Endothelial cell of umbilical vein (primary cell): ENCODE measurements around the gene PLK5. TPM values are rescaled to one million over a fixed set of nuclear protein-coding genes. Genes with fewer than 3 reads are reported as not detected.

ENCODE experiments used
- BruUV-seq: library from RNA; stranded (reverse); fragments of 400-500 nt; replicated peaks from 2 replicates; lab custom pipeline; 2021; lab: Mats Ljungman, UMichigan
- CTCF ChIA-PET: fragments of 300-600, 350-600 bp; sonication (Branson Sonifier 250); formaldehyde crosslinking; loops from one replicate; lab custom pipeline; 2021; ENCODE audit warnings: antibody characterized with exemption, inconsistent platforms; lab: Charles Lee
- POLR2A ChIA-PET: fragments of 300-600, 350-600 bp; sonication (Branson Sonifier 250); formaldehyde crosslinking; loops from one replicate; lab custom pipeline; 2021; ENCODE audit warnings: antibody characterized with exemption, inconsistent platforms; lab: Charles Lee
- DNase-seq: peaks from one replicate; pipeline ENCODE4 v3.0.0-alpha.2; 2011; ENCODE audit warnings: low read depth, low spot score
- FAIRE-seq: peaks from 2 replicates; lab custom pipeline; 2011; peaks lifted over from hg19 to GRCh38; lab: Jason Lieb, UNC
- H2AFZ ChIP-seq: 2 replicates; pipeline ENCODE4 v1.6.0; 2012; ENCODE audit warnings: low read depth, low read length, control low read depth, inconsistent platforms
- H3K27ac ChIP-seq: 2 replicates; pipeline ENCODE4 v1.5.1; 2011; ENCODE audit warnings: low read depth, mild to moderate bottlenecking, control low read depth, low read length, moderate library complexity; ENCODE audit not compliant: insufficient read depth
- H3K27me3 ChIP-seq, 2 experiments: 2 replicates each; pipeline versions ENCODE4 v1.6.0 to v1.6.1; 2011; ENCODE audit warnings: low read length in 2 of 2, mixed read lengths in 1 of 2; ENCODE audit not compliant: control insufficient read depth in 2 of 2, insufficient read depth in 2 of 2
- H3K36me3 ChIP-seq, 2 experiments: 2 replicates in 1 of 2; 3 replicates in 1 of 2; pipeline ENCODE4 v1.5.1; 2011; ENCODE audit warnings: low read length in 2 of 2, mild to moderate bottlenecking in 1 of 2, moderate library complexity in 1 of 2; ENCODE audit not compliant: control insufficient read depth in 2 of 2, insufficient read depth in 2 of 2; ENCODE audit errors: extremely low read depth in 1 of 2
- H3K4me1 ChIP-seq: 3 replicates; pipeline ENCODE4 v1.5.1; 2011; ENCODE audit warnings: mild to moderate bottlenecking, low read length; ENCODE audit not compliant: control insufficient read depth, insufficient read depth; ENCODE audit errors: extremely low read depth
- H3K4me2 ChIP-seq: 2 replicates; pipeline ENCODE4 v1.6.1; 2011; ENCODE audit warnings: low read length, control low read depth, mixed read lengths; ENCODE audit not compliant: insufficient read depth
- H3K4me3 ChIP-seq, 3 experiments: fragments of 200-600 bp in 1 of 3; sonication (generic), shearing (Covaris generic) in 1 of 3; replicated peaks in 1 of 3; 2 replicates each; pipeline ENCODE4 v1.5.1; 2011 to 2016; ENCODE audit warnings: control low read depth in 3 of 3, low read length in 3 of 3, mild to moderate bottlenecking in 2 of 3, inconsistent platforms in 1 of 3, low read depth in 1 of 3, moderate library complexity in 1 of 3; ENCODE audit not compliant: insufficient read depth in 1 of 3
- H3K79me2 ChIP-seq: 2 replicates; pipeline ENCODE4 v1.6.0; 2012; ENCODE audit warnings: low read length, inconsistent platforms; ENCODE audit not compliant: control insufficient read depth, insufficient read depth
- H3K9ac ChIP-seq: replicated peaks from 2 replicates; pipeline ENCODE3; 2011; ENCODE audit warnings: low read length, control low read depth; ENCODE audit not compliant: insufficient read depth; ENCODE audit errors: extremely low read depth
- H3K9me1 ChIP-seq: replicated peaks from 3 replicates; pipeline ENCODE4 v1.6.0; 2011; ENCODE audit warnings: mild to moderate bottlenecking, low read length; ENCODE audit not compliant: control insufficient read depth, insufficient read depth; ENCODE audit errors: extremely low read depth
- H3K9me3 ChIP-seq: replicated peaks from 2 replicates; pipeline ENCODE4 v1.5.1; 2012; ENCODE audit warnings: low read length, inconsistent platforms; ENCODE audit not compliant: control insufficient read depth, insufficient read depth
- H4K20me1 ChIP-seq: replicated peaks from 2 replicates; pipeline ENCODE3; 2011; ENCODE audit warnings: mild to moderate bottlenecking, low read length; ENCODE audit not compliant: control insufficient read depth, insufficient read depth; ENCODE audit errors: extremely low read depth
- CTCF ChIP-seq, 2 donors: IDR thresholded peaks; 1 replicate in 1 of 2; 2 replicates in 1 of 2; pipeline ENCODE4 v1.5.1; 2011; ENCODE audit warnings: low read length in 2 of 2, mild to moderate bottlenecking in 2 of 2, moderate library complexity in 2 of 2, control low read depth in 1 of 2, inconsistent platforms in 1 of 2, low read depth in 1 of 2; ENCODE audit not compliant: insufficient read depth in 1 of 2; ENCODE audit errors: extremely low read depth in 1 of 2
- EZH2 ChIP-seq: IDR thresholded peaks from 2 replicates; pipeline ENCODE4 v1.6.1; 2012; ENCODE audit warnings: borderline replicate concordance, low read depth, mild to moderate bottlenecking, moderate library complexity, low read length, inconsistent platforms; ENCODE audit not compliant: severe bottlenecking
- GATA2 ChIP-seq: IDR thresholded peaks from 2 replicates; pipeline ENCODE4 v1.7.0; 2011; ENCODE audit warnings: low read depth, mild to moderate bottlenecking, moderate library complexity, mixed read lengths, low read length; ENCODE audit not compliant: insufficient read length, insufficient read depth
- MYC ChIP-seq: IDR thresholded peaks from one replicate; pipeline ENCODE4 v1.6.1; 2011; ENCODE audit warnings: mild to moderate bottlenecking, low read depth, low read length
- POLR2A ChIP-seq: IDR thresholded peaks from 2 replicates; pipeline ENCODE4 v1.6.1; 2012; ENCODE audit warnings: low read depth, mild to moderate bottlenecking, control low read depth, low read length
- POLR2AphosphoS5 ChIP-seq: IDR thresholded peaks from 2 replicates; pipeline ENCODE4 v1.6.1; 2012; ENCODE audit warnings: low read depth, mild to moderate bottlenecking, control low read depth, low read length, moderate library complexity; ENCODE audit not compliant: insufficient read depth
- dilution Hi-C: fragments of 300-500 bp; cut with MboI; formaldehyde crosslinking; loops from one replicate; pipeline ENCODE4 v1.15.0; 2019; ENCODE audit warnings: low sequenced_read_pairs; ENCODE audit not compliant: extremely low pct_ligation_motif_present
- intact Hi-C: fragments of 100-400 bp; cut with micrococcal nuclease; formaldehyde crosslinking; loops from one replicate; pipeline ENCODE4 v1.10.0; 2022
- polyA plus RNA-seq, 4 experiments: library from polyadenylated mRNA; depleted of rRNA in 3 of 4; stranded (reverse) in 3 of 4; unstranded in 1 of 4; fragments of >200 nt; gene quantifications; 2 replicates each; pipeline versions ENCODE4 v1.2.1 to v1.2.3, GENCODE V29; 2011 to 2012; ENCODE audit warnings: missing spikeins in 1 of 4
- total RNA-seq: library from RNA; stranded (reverse); gene quantifications from 2 replicates; pipeline ENCODE4 v1.2.3, GENCODE V29; 2021

The PLK5 gene
- total and polyA plus RNA-seq, 2 donors (not counting 3 experiments of a cell fraction or from before 2014, with no cell fraction given): not detected

GRCh38 chr19:1492474-1493006, 31.3 kb upstream of the PLK5 start:
- no TSS peak for BruUV-seq
- H4K20me1 ChIP-seq: no peaks in the 10 kb centered on the region
- no peak overlapping the region for H3K4me2 ChIP-seq
- DNase-seq (no peak), FAIRE-seq (peak; percentile 18)
- H3K4me3 ChIP-seq: no peak overlapping the region
- dilution Hi-C loops (no loop called here), intact Hi-C loops (no loop called here)
- POLR2A ChIA-PET: no interaction called here
- peaks cover 0 to 6% of the 10 kb centered on the region in 2 experiments for H3K27me3 ChIP-seq
- no peak overlapping the region for H3K27ac ChIP-seq
- TF ChIP-seq GATA2 (no peak), MYC (no peak), EZH2 (no peak), CTCF (IDR thresholded peaks at IDR 0.05; ENCODE audit: extremely low read depth in 1 of 2, insufficient read depth in 1 of 2, low read depth in 1 of 2, low read length in 2 of 2) (no peak), POLR2AphosphoS5 (no peak), POLR2A (no peak)
- no peaks in the 10 kb centered on the region for H3K79me2 ChIP-seq
- CTCF ChIA-PET: interaction anchor here (1.0 to 2.6 kb wide), 2 partner anchors 10 to 17 kb away, joined by 3 to 7 read pairs; no protein-coding TSS in a partner anchor
- H3K4me1 ChIP-seq: peaks cover 10% of the 10 kb centered on the region
- H3K9me1 ChIP-seq: no peaks in the 10 kb centered on the region
- H2AFZ ChIP-seq: no peak overlapping the region
- no peaks in the 10 kb centered on the region for H3K36me3 ChIP-seq
- H3K9ac ChIP-seq: no peak overlapping the region
- H3K9me3 ChIP-seq: no peaks in the 10 kb centered on the region
